HepG2 (cell line): ENCODE measurements around the gene KLHL18. TPM values are rescaled to one million over a fixed set of nuclear protein-coding genes. Genes with fewer than 3 reads are reported as not detected.

Experiments used
- GABPB1 ChIP-seq: IDR thresholded peaks from 2 replicates; pipeline ENCODE4 v1.6.1; 2016; ENCODE audit warnings: mild to moderate bottlenecking, missing genetic modification reagents, moderate library complexity, missing compliant biosample characterization
- HCFC1 ChIP-seq: fragments of 150-350 bp; IDR thresholded peaks from 2 replicates; pipeline ENCODE4 v1.6.1; 2014; ENCODE audit warnings: low read depth, low read length
- JUND ChIP-seq: sonication (generic); formaldehyde crosslinking; IDR thresholded peaks from 2 replicates; pipeline ENCODE4 v1.8.0; 2022; ENCODE audit warnings: mild to moderate bottlenecking, missing genetic modification reagents
- KDM3A ChIP-seq: IDR thresholded peaks from 2 replicates; pipeline ENCODE4 v1.6.1; 2018; ENCODE audit warnings: low read depth, missing compliant biosample characterization
- MEF2D ChIP-seq: sonication (generic); formaldehyde crosslinking; IDR thresholded peaks from 2 replicates; pipeline ENCODE4 v1.5.1; 2020; ENCODE audit warnings: mild to moderate bottlenecking, missing genetic modification reagents
- MIER3 ChIP-seq: IDR thresholded peaks from 2 replicates; pipeline ENCODE4 v1.6.1; 2016; ENCODE audit warnings: missing compliant biosample characterization, borderline replicate concordance
- PHF5A ChIP-seq: IDR thresholded peaks from one replicate; pipeline ENCODE4 v1.6.1; 2018; ENCODE audit warnings: low read depth, missing genetic modification reagents; ENCODE audit not compliant: unreplicated experiment
- PPARG ChIP-seq: conservative IDR thresholded peaks from 2 replicates; pipeline ENCODE4 v1.6.1; 2016; ENCODE audit warnings: missing biosample characterization, missing genetic modification reagents
- SAP130 ChIP-seq: IDR thresholded peaks from 2 replicates; pipeline ENCODE4 v1.6.1; 2016; ENCODE audit warnings: low read depth
- THAP11 ChIP-seq: IDR thresholded peaks from 2 replicates; pipeline ENCODE4 v1.6.1; 2016; ENCODE audit warnings: missing biosample characterization, missing genetic modification reagents
- ZFX ChIP-seq: sonication (generic); formaldehyde crosslinking; IDR thresholded peaks from 2 replicates; pipeline ENCODE4 v1.4.0; 2020; ENCODE audit warnings: mild to moderate bottlenecking, low read depth, missing genetic modification reagents, moderate library complexity
- ZNF563 ChIP-seq: sonication (generic); formaldehyde crosslinking; IDR thresholded peaks from 2 replicates; pipeline ENCODE4 v1.8.0; 2022; ENCODE audit warnings: mild to moderate bottlenecking, moderate library complexity, missing genetic modification reagents
- polyA plus RNA-seq, 8 experiments: library from polyadenylated mRNA; depleted of rRNA in 3 of 8; stranded (reverse) in 7 of 8; unstranded in 1 of 8; fragments of >200 nt; fragmentation: Illumina TruSeq in 4 of 8; extraction: Trizol in 4 of 8; gene quantifications; 2 replicates each; pipeline versions ENCODE4 v1.2.1 to v1.2.3, GENCODE V29; 2011 to 2016; ENCODE audit warnings: low read depth in 4 of 8, missing spikeins in 1 of 8, mixed read lengths in 1 of 8; ENCODE audit not compliant: insufficient read depth in 1 of 8
- total RNA-seq, 5 experiments: library from RNA; depleted of rRNA; stranded (reverse); fragments of >200 nt; fragmentation: Illumina TruSeq; extraction: Trizol; gene quantifications; 2 replicates each; pipeline ENCODE4 v1.2.3, GENCODE V29; 2016; ENCODE audit warnings: low read depth in 1 of 5
- TF ChIP-seq, protein P1 (sequence below): sonication (generic); formaldehyde crosslinking; IDR thresholded peaks from 2 replicates; pipeline ENCODE4 v1.4.0; 2020; ENCODE audit warnings: mild to moderate bottlenecking, missing genetic modification reagents
- TF ChIP-seq, protein P2 (sequence below): sonication (generic); formaldehyde crosslinking; IDR thresholded peaks from 2 replicates; pipeline ENCODE4 v1.4.0; 2020; ENCODE audit warnings: missing genetic modification reagents
- TF ChIP-seq, protein P3 (sequence below): IDR thresholded peaks from 2 replicates; pipeline ENCODE4 v1.6.1; 2016; ENCODE audit warnings: missing compliant biosample characterization, missing genetic modification reagents, borderline replicate concordance
- TF ChIP-seq, protein P4 (sequence below): conservative IDR thresholded peaks from 2 replicates; pipeline ENCODE4 v1.6.1; 2018; ENCODE audit warnings: missing genetic modification reagents
- TF ChIP-seq, protein P5 (sequence below): sonication (generic); formaldehyde crosslinking; IDR thresholded peaks from 2 replicates; pipeline ENCODE4 v1.4.0; 2020; ENCODE audit warnings: missing genetic modification reagents
- TF ChIP-seq, protein P6 (sequence below): sonication (generic); formaldehyde crosslinking; IDR thresholded peaks from 2 replicates; pipeline ENCODE4 v1.5.0; 2020; ENCODE audit warnings: mild to moderate bottlenecking, missing genetic modification reagents, borderline replicate concordance

KLHL18 gene
- total and polyA plus RNA-seq, 2 of the 13 experiments (the other 11 are each of a cell fraction or from before 2014, with no cell fraction given), result 17.5 to 18.8 TPM

DNA sequence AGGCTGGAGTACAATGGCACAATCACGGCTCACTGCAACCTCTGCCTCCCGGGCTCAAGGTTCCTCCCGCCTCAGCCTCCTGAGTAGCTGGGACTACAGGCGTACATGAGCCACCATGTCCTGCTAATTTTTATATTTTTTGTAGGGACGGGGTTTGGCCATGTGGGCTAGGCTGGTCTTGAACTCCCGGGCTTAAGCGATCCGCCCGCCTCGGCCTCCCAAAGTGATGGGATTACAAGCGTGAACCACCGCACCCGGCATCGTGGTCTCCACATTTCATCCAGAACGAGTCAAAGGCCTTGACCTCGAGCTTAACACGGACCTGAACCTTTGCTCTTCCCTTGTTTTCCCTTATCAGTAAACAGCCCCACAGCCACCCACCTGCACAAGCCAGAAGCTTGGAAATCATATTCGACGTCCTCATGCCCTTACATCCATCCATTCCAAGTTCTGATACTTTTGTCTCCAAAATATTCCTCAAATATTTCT, 96.7 kb downstream of the KLHL18 start (continued):
- TF ChIP-seq, protein P1, sequence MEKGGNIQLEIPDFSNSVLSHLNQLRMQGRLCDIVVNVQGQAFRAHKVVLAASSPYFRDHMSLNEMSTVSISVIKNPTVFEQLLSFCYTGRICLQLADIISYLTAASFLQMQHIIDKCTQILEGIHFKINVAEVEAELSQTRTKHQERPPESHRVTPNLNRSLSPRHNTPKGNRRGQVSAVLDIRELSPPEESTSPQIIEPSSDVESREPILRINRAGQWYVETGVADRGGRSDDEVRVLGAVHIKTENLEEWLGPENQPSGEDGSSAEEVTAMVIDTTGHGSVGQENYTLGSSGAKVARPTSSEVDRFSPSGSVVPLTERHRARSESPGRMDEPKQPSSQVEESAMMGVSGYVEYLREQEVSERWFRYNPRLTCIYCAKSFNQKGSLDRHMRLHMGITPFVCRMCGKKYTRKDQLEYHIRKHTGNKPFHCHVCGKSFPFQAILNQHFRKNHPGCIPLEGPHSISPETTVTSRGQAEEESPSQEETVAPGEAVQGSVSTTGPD (CRISPR knock-in tag), result no peak
- TF ChIP-seq, protein P2, sequence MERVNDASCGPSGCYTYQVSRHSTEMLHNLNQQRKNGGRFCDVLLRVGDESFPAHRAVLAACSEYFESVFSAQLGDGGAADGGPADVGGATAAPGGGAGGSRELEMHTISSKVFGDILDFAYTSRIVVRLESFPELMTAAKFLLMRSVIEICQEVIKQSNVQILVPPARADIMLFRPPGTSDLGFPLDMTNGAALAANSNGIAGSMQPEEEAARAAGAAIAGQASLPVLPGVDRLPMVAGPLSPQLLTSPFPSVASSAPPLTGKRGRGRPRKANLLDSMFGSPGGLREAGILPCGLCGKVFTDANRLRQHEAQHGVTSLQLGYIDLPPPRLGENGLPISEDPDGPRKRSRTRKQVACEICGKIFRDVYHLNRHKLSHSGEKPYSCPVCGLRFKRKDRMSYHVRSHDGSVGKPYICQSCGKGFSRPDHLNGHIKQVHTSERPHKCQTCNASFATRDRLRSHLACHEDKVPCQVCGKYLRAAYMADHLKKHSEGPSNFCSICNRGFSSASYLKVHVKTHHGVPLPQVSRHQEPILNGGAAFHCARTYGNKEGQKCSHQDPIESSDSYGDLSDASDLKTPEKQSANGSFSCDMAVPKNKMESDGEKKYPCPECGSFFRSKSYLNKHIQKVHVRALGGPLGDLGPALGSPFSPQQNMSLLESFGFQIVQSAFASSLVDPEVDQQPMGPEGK, result peak; percentile 87
- TF ChIP-seq ZNF563 (CRISPR knock-in tag) (peak; percentile 95), JUND (0 out of 2 replicates have a peak, but pooled peaks have one; percentile 26), SAP130 (CRISPR knock-in tag) (peak; percentile 83), THAP11 (CRISPR knock-in tag) (peak; percentile 82), ZFX (peak; percentile 39; the same call in 1 of the 2 replicates), KDM3A (CRISPR knock-in tag) (no peak; the same call in 1 of the 2 replicates), PHF5A (no peak), PPARG (CRISPR knock-in tag) (peak; percentile 80), MIER3 (peak; percentile 24; the same call in 1 of the 2 replicates), MEF2D (CRISPR knock-in tag) (peak; percentile 80), HCFC1 (no peak), GABPB1 (CRISPR knock-in tag) (peak; percentile 61)
- TF ChIP-seq, protein P3, sequence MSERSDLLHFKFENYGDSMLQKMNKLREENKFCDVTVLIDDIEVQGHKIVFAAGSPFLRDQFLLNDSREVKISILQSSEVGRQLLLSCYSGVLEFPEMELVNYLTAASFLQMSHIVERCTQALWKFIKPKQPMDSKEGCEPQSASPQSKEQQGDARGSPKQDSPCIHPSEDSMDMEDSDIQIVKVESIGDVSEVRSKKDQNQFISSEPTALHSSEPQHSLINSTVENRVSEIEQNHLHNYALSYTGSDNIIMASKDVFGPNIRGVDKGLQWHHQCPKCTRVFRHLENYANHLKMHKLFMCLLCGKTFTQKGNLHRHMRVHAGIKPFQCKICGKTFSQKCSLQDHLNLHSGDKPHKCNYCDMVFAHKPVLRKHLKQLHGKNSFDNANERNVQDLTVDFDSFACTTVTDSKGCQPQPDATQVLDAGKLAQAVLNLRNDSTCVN (CRISPR knock-in tag), result peak; percentile 94
- TF ChIP-seq, protein P4, sequence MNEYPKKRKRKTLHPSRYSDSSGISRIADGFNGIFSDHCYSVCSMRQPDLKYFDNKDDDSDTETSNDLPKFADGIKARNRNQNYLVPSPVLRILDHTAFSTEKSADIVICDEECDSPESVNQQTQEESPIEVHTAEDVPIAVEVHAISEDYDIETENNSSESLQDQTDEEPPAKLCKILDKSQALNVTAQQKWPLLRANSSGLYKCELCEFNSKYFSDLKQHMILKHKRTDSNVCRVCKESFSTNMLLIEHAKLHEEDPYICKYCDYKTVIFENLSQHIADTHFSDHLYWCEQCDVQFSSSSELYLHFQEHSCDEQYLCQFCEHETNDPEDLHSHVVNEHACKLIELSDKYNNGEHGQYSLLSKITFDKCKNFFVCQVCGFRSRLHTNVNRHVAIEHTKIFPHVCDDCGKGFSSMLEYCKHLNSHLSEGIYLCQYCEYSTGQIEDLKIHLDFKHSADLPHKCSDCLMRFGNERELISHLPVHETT (CRISPR knock-in tag), result peak; percentile 74; the same call in 1 of the 2 replicates
- TF ChIP-seq, protein P5, sequence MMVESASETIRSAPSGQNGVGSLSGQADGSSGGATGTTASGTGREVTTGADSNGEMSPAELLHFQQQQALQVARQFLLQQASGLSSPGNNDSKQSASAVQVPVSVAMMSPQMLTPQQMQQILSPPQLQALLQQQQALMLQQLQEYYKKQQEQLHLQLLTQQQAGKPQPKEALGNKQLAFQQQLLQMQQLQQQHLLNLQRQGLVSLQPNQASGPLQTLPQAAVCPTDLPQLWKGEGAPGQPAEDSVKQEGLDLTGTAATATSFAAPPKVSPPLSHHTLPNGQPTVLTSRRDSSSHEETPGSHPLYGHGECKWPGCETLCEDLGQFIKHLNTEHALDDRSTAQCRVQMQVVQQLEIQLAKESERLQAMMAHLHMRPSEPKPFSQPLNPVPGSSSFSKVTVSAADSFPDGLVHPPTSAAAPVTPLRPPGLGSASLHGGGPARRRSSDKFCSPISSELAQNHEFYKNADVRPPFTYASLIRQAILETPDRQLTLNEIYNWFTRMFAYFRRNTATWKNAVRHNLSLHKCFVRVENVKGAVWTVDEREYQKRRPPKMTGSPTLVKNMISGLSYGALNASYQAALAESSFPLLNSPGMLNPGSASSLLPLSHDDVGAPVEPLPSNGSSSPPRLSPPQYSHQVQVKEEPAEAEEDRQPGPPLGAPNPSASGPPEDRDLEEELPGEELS (CRISPR knock-in tag), result peak; percentile 92
- TF ChIP-seq, protein P6, sequence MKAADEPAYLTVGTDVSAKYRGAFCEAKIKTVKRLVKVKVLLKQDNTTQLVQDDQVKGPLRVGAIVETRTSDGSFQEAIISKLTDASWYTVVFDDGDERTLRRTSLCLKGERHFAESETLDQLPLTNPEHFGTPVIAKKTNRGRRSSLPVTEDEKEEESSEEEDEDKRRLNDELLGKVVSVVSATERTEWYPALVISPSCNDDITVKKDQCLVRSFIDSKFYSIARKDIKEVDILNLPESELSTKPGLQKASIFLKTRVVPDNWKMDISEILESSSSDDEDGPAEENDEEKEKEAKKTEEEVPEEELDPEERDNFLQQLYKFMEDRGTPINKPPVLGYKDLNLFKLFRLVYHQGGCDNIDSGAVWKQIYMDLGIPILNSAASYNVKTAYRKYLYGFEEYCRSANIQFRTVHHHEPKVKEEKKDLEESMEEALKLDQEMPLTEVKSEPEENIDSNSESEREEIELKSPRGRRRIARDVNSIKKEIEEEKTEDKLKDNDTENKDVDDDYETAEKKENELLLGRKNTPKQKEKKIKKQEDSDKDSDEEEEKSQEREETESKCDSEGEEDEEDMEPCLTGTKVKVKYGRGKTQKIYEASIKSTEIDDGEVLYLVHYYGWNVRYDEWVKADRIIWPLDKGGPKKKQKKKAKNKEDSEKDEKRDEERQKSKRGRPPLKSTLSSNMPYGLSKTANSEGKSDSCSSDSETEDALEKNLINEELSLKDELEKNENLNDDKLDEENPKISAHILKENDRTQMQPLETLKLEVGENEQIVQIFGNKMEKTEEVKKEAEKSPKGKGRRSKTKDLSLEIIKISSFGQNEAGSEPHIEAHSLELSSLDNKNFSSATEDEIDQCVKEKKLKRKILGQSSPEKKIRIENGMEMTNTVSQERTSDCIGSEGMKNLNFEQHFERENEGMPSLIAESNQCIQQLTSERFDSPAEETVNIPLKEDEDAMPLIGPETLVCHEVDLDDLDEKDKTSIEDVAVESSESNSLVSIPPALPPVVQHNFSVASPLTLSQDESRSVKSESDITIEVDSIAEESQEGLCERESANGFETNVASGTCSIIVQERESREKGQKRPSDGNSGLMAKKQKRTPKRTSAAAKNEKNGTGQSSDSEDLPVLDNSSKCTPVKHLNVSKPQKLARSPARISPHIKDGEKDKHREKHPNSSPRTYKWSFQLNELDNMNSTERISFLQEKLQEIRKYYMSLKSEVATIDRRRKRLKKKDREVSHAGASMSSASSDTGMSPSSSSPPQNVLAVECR, result peak; percentile 41; the same call in 1 of the 2 replicates
